Activated T-helper 2 cell treated with anti-CD3 and anti-CD28 coated beads, Interferon-gamma antibody, Interleukin-2, Interleukin-4, amounts not matched to agents 10 μg/mL and 5 μg/mL and 100 μg/mL, durations not matched to agents 14 hours and 24 hours and 36 hours (primary cell): Measurements from ENCODE around the gene SPEG. TPM values are rescaled to one million over a fixed set of nuclear protein-coding genes. Genes with fewer than 3 reads are reported as not detected.

Source experiments
- DNase-seq: peaks from one replicate; pipeline ENCODE4 v3.0.0; 2021; ENCODE audit warnings: low spot score
- H3K27ac Mint-ChIP-seq: one replicate; pipeline ENCODE4 v1.8.0; 2021; ENCODE audit warnings: mixed read lengths
- H3K27me3 Mint-ChIP-seq: one replicate; pipeline ENCODE4 v1.8.0; 2021; ENCODE audit warnings: low read depth, mixed read lengths
- H3K36me3 Mint-ChIP-seq: one replicate; pipeline ENCODE4 v1.8.0; 2021; ENCODE audit warnings: low read depth, mixed read lengths
- H3K4me1 Mint-ChIP-seq: one replicate; pipeline ENCODE4 v1.8.0; 2021; ENCODE audit warnings: low read depth, mixed read lengths
- H3K4me3 Mint-ChIP-seq: one replicate; pipeline ENCODE4 v1.8.0; 2021; ENCODE audit warnings: low read depth, mild to moderate bottlenecking, moderate library complexity, mixed read lengths
- H3K9me3 Mint-ChIP-seq: one replicate; pipeline ENCODE4 v1.8.0; 2021; ENCODE audit warnings: mixed read lengths
- intact Hi-C: fragments of 100-400 bp; cut with micrococcal nuclease; formaldehyde crosslinking; loops from one replicate; pipeline ENCODE4 v1.15.1; 2023
- total RNA-seq: library from RNA; stranded (reverse); gene quantifications from 2 replicates; pipeline ENCODE4 v1.2.3, GENCODE V29; 2022

Gene SPEG
- total RNA-seq, 1 donor from 2014 or later, result not detected

- Mint-ChIP-seq H3K36me3 (no peaks in the 10 kb centered on the region), H3K27ac (no peak overlapping the region), H3K4me1 (no peaks in the 10 kb centered on the region), H3K9me3 (no peaks in the 10 kb centered on the region), H3K27me3 (peaks cover 21% of the 10 kb centered on the region), H3K4me3 (no peak overlapping the region)
- intact Hi-C loops, result no loop called here
- DNase-seq, result no peak
These were observed 13.3 kb upstream of the SPEG start for GRCh38 chr2:219421323-219421722.

GRCh38 chr2:219422952-219423534 lies 11.6 kb upstream of the SPEG start:
- Mint-ChIP-seq H3K36me3 (no peaks in the 10 kb centered on the region), H3K9me3 (no peaks in the 10 kb centered on the region), H3K4me3 (no peak overlapping the region), H3K27me3 (peaks cover 23% of the 10 kb centered on the region), H3K4me1 (no peaks in the 10 kb centered on the region), H3K27ac (no peak overlapping the region)
- DNase-seq, result no peak
- intact Hi-C loops, result no loop called here

GRCh38 chr2:219423652-219424377 lies 10.8 kb upstream of the SPEG start:
- Mint-ChIP-seq H3K27me3 (peaks cover 22% of the 10 kb centered on the region), H3K9me3 (no peaks in the 10 kb centered on the region), H3K27ac (no peak overlapping the region), H3K36me3 (no peaks in the 10 kb centered on the region), H3K4me1 (no peaks in the 10 kb centered on the region), H3K4me3 (no peak overlapping the region)
- no peak for DNase-seq
- intact Hi-C loops, result no loop called here

GRCh38 chr2:219425238-219426067 lies 9.2 kb upstream of the SPEG start:
- Mint-ChIP-seq H3K4me3 (no peak overlapping the region), H3K27me3 (peaks cover 13% of the 10 kb centered on the region), H3K4me1 (no peaks in the 10 kb centered on the region), H3K36me3 (no peaks in the 10 kb centered on the region), H3K27ac (no peak overlapping the region), H3K9me3 (no peaks in the 10 kb centered on the region)
- intact Hi-C loops, result no loop called here
- no peak for DNase-seq

GRCh38 chr2:219426068-219426443 lies 8.6 kb upstream of the SPEG start:
- intact Hi-C loops, result no loop called here
- H3K36me3 Mint-ChIP-seq, result no peaks in the 10 kb centered on the region
- no peak overlapping the region for H3K4me3 Mint-ChIP-seq
- no peak for DNase-seq
- H3K27me3 Mint-ChIP-seq, result peaks cover 13% of the 10 kb centered on the region
- H3K9me3 Mint-ChIP-seq, result no peaks in the 10 kb centered on the region
- no peak overlapping the region for H3K27ac Mint-ChIP-seq
- H3K4me1 Mint-ChIP-seq, result no peaks in the 10 kb centered on the region

GRCh38 chr2:219426534-219427136 lies 8.0 kb upstream of the SPEG start:
- Mint-ChIP-seq H3K27ac (no peak overlapping the region), H3K4me3 (no peak overlapping the region), H3K36me3 (no peaks in the 10 kb centered on the region), H3K27me3 (peaks cover 15% of the 10 kb centered on the region), H3K9me3 (no peaks in the 10 kb centered on the region), H3K4me1 (no peaks in the 10 kb centered on the region)
- intact Hi-C loops, result no loop called here
- no peak for DNase-seq

GRCh38 chr2:219428469-219428868 lies 6.2 kb upstream of the SPEG start:
- H3K27ac Mint-ChIP-seq, result no peak overlapping the region
- no peaks in the 10 kb centered on the region for H3K4me1 Mint-ChIP-seq
- H3K36me3 Mint-ChIP-seq, result no peaks in the 10 kb centered on the region
- no peak overlapping the region for H3K4me3 Mint-ChIP-seq
- intact Hi-C loops, result no loop called here
- H3K9me3 Mint-ChIP-seq, result no peaks in the 10 kb centered on the region
- peaks cover 19% of the 10 kb centered on the region for H3K27me3 Mint-ChIP-seq
- no peak for DNase-seq

GRCh38 chr2:219429958-219430606 lies 4.6 kb upstream of the SPEG start:
- Mint-ChIP-seq H3K4me3 (no peak overlapping the region), H3K4me1 (no peaks in the 10 kb centered on the region), H3K27me3 (peaks cover 28% of the 10 kb centered on the region), H3K9me3 (no peaks in the 10 kb centered on the region), H3K36me3 (no peaks in the 10 kb centered on the region), H3K27ac (no peak overlapping the region)
- intact Hi-C loops, result no loop called here
- no peak for DNase-seq

GRCh38 chr2:219430633-219431615 lies 3.7 kb upstream of the SPEG start:
- intact Hi-C loops, result no loop called here
- Mint-ChIP-seq H3K4me3 (no peak overlapping the region), H3K4me1 (no peaks in the 10 kb centered on the region), H3K27ac (no peak overlapping the region), H3K9me3 (no peaks in the 10 kb centered on the region), H3K36me3 (no peaks in the 10 kb centered on the region), H3K27me3 (peaks cover 36% of the 10 kb centered on the region)
- no peak for DNase-seq

- H3K27me3 Mint-ChIP-seq, result peaks cover 29% of the 10 kb centered on the region
- H3K9me3 Mint-ChIP-seq, result no peaks in the 10 kb centered on the region
- no peaks in the 10 kb centered on the region for H3K4me1 Mint-ChIP-seq
- intact Hi-C loops, result loop anchor here (2.0 kb wide), 1 partner anchor 31 kb away; no protein-coding TSS in a partner anchor
- no peak overlapping the region for H3K4me3 Mint-ChIP-seq
- no peak for DNase-seq
- H3K27ac Mint-ChIP-seq, result no peak overlapping the region
- no peaks in the 10 kb centered on the region for H3K36me3 Mint-ChIP-seq
These were observed 776 bp upstream of the SPEG start for GRCh38 chr2:219433666-219434467.

GRCh38 chr2:219434468-219434717 lies 250 bp upstream of the SPEG start:
- intact Hi-C loops, result loop anchor here (2.0 kb wide), 1 partner anchor 32 kb away; no protein-coding TSS in a partner anchor

More at GRCh38 chr2:219434468-219434717, 250 bp upstream of the SPEG start:
- H3K4me3 Mint-ChIP-seq, result no peak overlapping the region
- no peak overlapping the region for H3K27ac Mint-ChIP-seq
- H3K4me1 Mint-ChIP-seq, result no peaks in the 10 kb centered on the region
- no peak for DNase-seq
- H3K36me3 Mint-ChIP-seq, result no peaks in the 10 kb centered on the region
- H3K9me3 Mint-ChIP-seq, result no peaks in the 10 kb centered on the region
- peaks cover 29% of the 10 kb centered on the region for H3K27me3 Mint-ChIP-seq
